WTC11 (cell line): ENCODE measurements around the gene METTL13. TPM values are rescaled to one million over a fixed set of nuclear protein-coding genes. Genes with fewer than 3 reads are reported as not detected.

Experiments used
- ATAC-seq: fragments of 200-7000 bp; cut with Tn5 transposase; 2 replicates; pipeline ENCODE4 v1.10.0; 2021; ENCODE audit warnings: mild to moderate bottlenecking, moderate library complexity
- CTCF ChIA-PET: fragments of 300-600 bp; sonication (Branson Sonifier 250); formaldehyde crosslinking; loops from one replicate; lab custom pipeline; 2021; ENCODE audit warnings: antibody characterized with exemption; lab: Charles Lee
- POLR2A ChIA-PET: fragments of 350-600 bp; sonication (Branson Sonifier 250); formaldehyde crosslinking; loops from one replicate; lab custom pipeline; 2021; ENCODE audit warnings: antibody characterized with exemption; lab: Charles Lee
- DNase-seq: peaks from one replicate; pipeline ENCODE4 v3.0.0; 2021; ENCODE audit warnings: low spot score
- H3K27ac Mint-ChIP-seq: 2 replicates; pipeline ENCODE4 v1.8.0; 2021; ENCODE audit warnings: mixed read lengths
- H3K27me3 Mint-ChIP-seq: 2 replicates; pipeline ENCODE4 v1.8.0; 2021; ENCODE audit warnings: low read depth, mild to moderate bottlenecking, moderate library complexity, mixed read lengths
- H3K36me3 Mint-ChIP-seq: 2 replicates; pipeline ENCODE4 v1.8.0; 2021; ENCODE audit warnings: mixed read lengths
- H3K4me1 Mint-ChIP-seq: 2 replicates; pipeline ENCODE4 v1.8.0; 2022; ENCODE audit warnings: mixed read lengths
- H3K4me3 Mint-ChIP-seq: 2 replicates; pipeline ENCODE4 v1.8.0; 2021; ENCODE audit warnings: mild to moderate bottlenecking, moderate library complexity, mixed read lengths
- H3K9me3 Mint-ChIP-seq: 2 replicates; pipeline ENCODE4 v1.8.0; 2021; ENCODE audit warnings: mixed read lengths
- ARID4B ChIP-seq: sonication (generic); formaldehyde crosslinking; IDR thresholded peaks from 2 replicates; pipeline ENCODE4 v1.8.0; 2023; ENCODE audit warnings: missing genetic modification reagents, mild to moderate bottlenecking, borderline replicate concordance
- ATF3 ChIP-seq: sonication (generic); formaldehyde crosslinking; conservative IDR thresholded peaks from 2 replicates; pipeline ENCODE4 v1.8.1; 2022; ENCODE audit warnings: mild to moderate bottlenecking, missing genetic modification reagents
- CBFB ChIP-seq: sonication (generic); formaldehyde crosslinking; IDR thresholded peaks from 2 replicates; pipeline ENCODE4 v1.8.1; 2022; ENCODE audit warnings: mild to moderate bottlenecking, low read depth, missing genetic modification reagents
- CREM ChIP-seq: sonication (generic); formaldehyde crosslinking; IDR thresholded peaks from 2 replicates; pipeline ENCODE4 v1.8.1; 2022; ENCODE audit warnings: mild to moderate bottlenecking, missing genetic modification reagents, moderate library complexity
- E2F4 ChIP-seq: sonication (generic); formaldehyde crosslinking; IDR thresholded peaks from 2 replicates; pipeline ENCODE4 v1.8.1; 2022; ENCODE audit warnings: low read depth, mild to moderate bottlenecking, moderate library complexity, missing genetic modification reagents, borderline replicate concordance
- HMGA2 ChIP-seq: fragments of 250-450 bp; sonication (Bioruptor Pico); IDR thresholded peaks from 2 replicates; pipeline ENCODE4 v1.4.0; 2021; ENCODE audit warnings: mild to moderate bottlenecking, moderate library complexity
- JAZF1 ChIP-seq: fragments of 250-450 bp; sonication (Bioruptor Pico); IDR thresholded peaks from 2 replicates; pipeline ENCODE4 v1.9.0; 2021; ENCODE audit warnings: moderate library complexity, mild to moderate bottlenecking, inconsistent platforms
- NFATC4 ChIP-seq: fragments of 250-450 bp; sonication (Bioruptor Pico); IDR thresholded peaks from 2 replicates; pipeline ENCODE4 v1.9.0; 2021; ENCODE audit warnings: mild to moderate bottlenecking
- NR1H2 ChIP-seq: sonication (generic); formaldehyde crosslinking; IDR thresholded peaks from 2 replicates; pipeline ENCODE4 v1.9.0; 2021; ENCODE audit warnings: mild to moderate bottlenecking, moderate library complexity, missing genetic modification reagents
- NR3C1 ChIP-seq: sonication (generic); formaldehyde crosslinking; conservative IDR thresholded peaks from 2 replicates; pipeline ENCODE4 v1.8.1; 2023; ENCODE audit warnings: low read depth, mild to moderate bottlenecking, missing genetic modification reagents
- RORB ChIP-seq: fragments of 250-450 bp; sonication (Bioruptor Pico); IDR thresholded peaks from 2 replicates; pipeline ENCODE4 v1.9.0; 2021; ENCODE audit warnings: mild to moderate bottlenecking
- USF1 ChIP-seq: sonication (generic); formaldehyde crosslinking; IDR thresholded peaks from 2 replicates; pipeline ENCODE4 v1.8.0; 2022; ENCODE audit warnings: mild to moderate bottlenecking, missing genetic modification reagents
- ZBTB21 ChIP-seq: sonication (generic); formaldehyde crosslinking; IDR thresholded peaks from 2 replicates; pipeline ENCODE4 v1.8.1; 2023; ENCODE audit warnings: mild to moderate bottlenecking, missing genetic modification reagents, borderline replicate concordance
- ZMAT4 ChIP-seq: fragments of 250-450 bp; sonication (Bioruptor Pico); IDR thresholded peaks from 2 replicates; pipeline ENCODE4 v1.9.0; 2021; ENCODE audit warnings: mild to moderate bottlenecking
- ZNF121 ChIP-seq: sonication (generic); formaldehyde crosslinking; IDR thresholded peaks from 2 replicates; pipeline ENCODE4 v1.8.0; 2023; ENCODE audit warnings: missing genetic modification reagents
- ZNF138 ChIP-seq: sonication (generic); formaldehyde crosslinking; conservative IDR thresholded peaks from 2 replicates; pipeline ENCODE4 v1.8.1; 2022; ENCODE audit warnings: mild to moderate bottlenecking, moderate library complexity, missing genetic modification reagents
- ZNF281 ChIP-seq: sonication (generic); formaldehyde crosslinking; IDR thresholded peaks from 2 replicates; pipeline ENCODE4 v1.8.0; 2023; ENCODE audit warnings: mild to moderate bottlenecking, missing genetic modification reagents
- ZNF425 ChIP-seq: fragments of 250-450 bp; sonication (Bioruptor Pico); conservative IDR thresholded peaks from 2 replicates; pipeline ENCODE4 v1.9.0; 2021; ENCODE audit warnings: mild to moderate bottlenecking
- total RNA-seq: library from RNA; stranded (reverse); gene quantifications from 3 replicates; pipeline ENCODE4 v1.2.3, GENCODE V29; 2021

METTL13 gene
- total RNA-seq, 1 experiment from 2014 or later, result 46.5 TPM

- TF ChIP-seq E2F4 (CRISPR knock-in tag), result no peak
- TF ChIP-seq JAZF1, result no peak
- no peak for TF ChIP-seq NR3C1 (CRISPR knock-in tag)
Observed at GRCh38 chr1:171841050-171841910, 59.8 kb downstream of the METTL13 start, which contains the start of gene DNM3 (continued).

- Mint-ChIP-seq H3K9me3 (no peaks in the 10 kb centered on the region), H3K27me3 (peaks cover 45% of the 10 kb centered on the region), H3K27ac (no peak overlapping the region), H3K36me3 (no peaks in the 10 kb centered on the region), H3K4me3 (peak overlapping the region; percentile 87), H3K4me1 (peaks cover 19% of the 10 kb centered on the region)
- TF ChIP-seq CREM (CRISPR knock-in tag) (no peak), ZBTB21 (CRISPR knock-in tag) (peak; percentile 31; the same call in 1 of the 2 replicates), CBFB (no peak), ZNF138 (0 out of 2 replicates have a peak, but pooled peaks have one; percentile 50), ARID4B (CRISPR knock-in tag) (peak; percentile 10; the same call in 1 of the 2 replicates)
- ChIA-PET CTCF (interaction anchor here (0.5 to 2.6 kb wide), 15 partner anchors 9 to 557 kb away, joined by 3 to 30 read pairs (median 5); no protein-coding TSS in a partner anchor), POLR2A (interaction anchor here (0.6 to 1.3 kb wide), 3 partner anchors 11 to 656 kb away, joined by 3 to 6 read pairs (median 3); no protein-coding TSS in a partner anchor)
- peak; percentile 33 for ATAC-seq
- peak; percentile 41 for DNase-seq
Observed at GRCh38 chr1:171841931-171842761, 60.7 kb downstream of the METTL13 start.

- Mint-ChIP-seq H3K4me1 (peaks cover 23% of the 10 kb centered on the region), H3K9me3 (no peaks in the 10 kb centered on the region), H3K27me3 (peaks cover 37% of the 10 kb centered on the region), H3K27ac (no peak overlapping the region), H3K4me3 (no peak overlapping the region), H3K36me3 (no peaks in the 10 kb centered on the region)
- CTCF ChIA-PET, result no interaction called here
- ATAC-seq (no peak), DNase-seq (no peak)
- POLR2A ChIA-PET, result interaction anchor here (0.5 kb wide), 1 partner anchor 8 kb away, joined by 3 read pairs; no protein-coding TSS in a partner anchor
- TF ChIP-seq NR1H2 (CRISPR knock-in tag) (no peak), NFATC4 (CRISPR knock-in tag) (no peak), ZNF121 (CRISPR knock-in tag) (no peak), ZMAT4 (CRISPR knock-in tag) (no peak), RORB (CRISPR knock-in tag) (no peak), ATF3 (CRISPR knock-in tag) (no peak), CREM (CRISPR knock-in tag) (no peak), USF1 (CRISPR knock-in tag) (no peak), HMGA2 (no peak), ZNF281 (no peak), ZNF425 (CRISPR knock-in tag) (no peak)
Observed at GRCh38 chr1:171844381-171844780, 62.9 kb downstream of the METTL13 start.
